ENCODE results near the gene TRIB2.

- TF ChIP-seq, protein P1, sequence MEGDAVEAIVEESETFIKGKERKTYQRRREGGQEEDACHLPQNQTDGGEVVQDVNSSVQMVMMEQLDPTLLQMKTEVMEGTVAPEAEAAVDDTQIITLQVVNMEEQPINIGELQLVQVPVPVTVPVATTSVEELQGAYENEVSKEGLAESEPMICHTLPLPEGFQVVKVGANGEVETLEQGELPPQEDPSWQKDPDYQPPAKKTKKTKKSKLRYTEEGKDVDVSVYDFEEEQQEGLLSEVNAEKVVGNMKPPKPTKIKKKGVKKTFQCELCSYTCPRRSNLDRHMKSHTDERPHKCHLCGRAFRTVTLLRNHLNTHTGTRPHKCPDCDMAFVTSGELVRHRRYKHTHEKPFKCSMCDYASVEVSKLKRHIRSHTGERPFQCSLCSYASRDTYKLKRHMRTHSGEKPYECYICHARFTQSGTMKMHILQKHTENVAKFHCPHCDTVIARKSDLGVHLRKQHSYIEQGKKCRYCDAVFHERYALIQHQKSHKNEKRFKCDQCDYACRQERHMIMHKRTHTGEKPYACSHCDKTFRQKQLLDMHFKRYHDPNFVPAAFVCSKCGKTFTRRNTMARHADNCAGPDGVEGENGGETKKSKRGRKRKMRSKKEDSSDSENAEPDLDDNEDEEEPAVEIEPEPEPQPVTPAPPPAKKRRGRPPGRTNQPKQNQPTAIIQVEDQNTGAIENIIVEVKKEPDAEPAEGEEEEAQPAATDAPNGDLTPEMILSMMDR (IDR thresholded peaks at IDR 0.05), result no peak
- TF ChIP-seq EZH2phosphoT487 (IDR thresholded peaks at IDR 0.05) (no peak), EZH2 (IDR thresholded peaks at IDR 0.05) (no peak)
Measured at GRCh38 chr2:12716282-12717190, at the start of gene TRIB2.
